Measurements from ENCODE around the gene NT5E. TPM values are rescaled to one million over a fixed set of nuclear protein-coding genes. Genes with fewer than 3 reads are reported as not detected.

NT5E gene
- total RNA-seq, 1 experiment from 2014 or later, result 0.81 TPM

DNA sequence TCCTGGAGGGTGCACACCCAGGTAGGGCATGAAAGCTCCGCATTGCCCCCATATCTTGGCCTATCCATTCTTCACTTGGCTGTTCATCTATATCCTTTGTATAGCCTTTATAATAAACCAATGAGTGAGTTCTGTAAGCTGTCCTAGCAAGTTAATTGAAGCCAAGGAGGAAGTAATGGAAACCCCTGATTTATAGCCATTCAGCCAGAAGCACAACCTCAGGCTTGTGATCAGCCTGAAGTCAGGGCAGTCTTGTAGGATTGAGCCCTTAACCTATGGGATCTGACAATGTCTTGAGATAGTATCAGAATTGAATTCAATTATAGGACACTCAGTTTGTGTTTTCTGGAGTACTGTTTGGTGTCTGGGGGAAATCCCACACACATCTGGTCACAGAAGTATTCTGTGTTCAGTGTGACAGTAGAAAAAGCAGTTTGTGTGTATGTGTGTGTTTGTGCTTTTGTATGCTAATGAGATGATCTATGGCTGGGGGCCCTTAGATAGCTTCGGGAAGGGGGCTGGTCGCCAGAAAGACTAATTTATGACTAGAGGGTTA lies 5.7 kb downstream of the NT5E start (continued):
- TF ChIP-seq, protein P1, sequence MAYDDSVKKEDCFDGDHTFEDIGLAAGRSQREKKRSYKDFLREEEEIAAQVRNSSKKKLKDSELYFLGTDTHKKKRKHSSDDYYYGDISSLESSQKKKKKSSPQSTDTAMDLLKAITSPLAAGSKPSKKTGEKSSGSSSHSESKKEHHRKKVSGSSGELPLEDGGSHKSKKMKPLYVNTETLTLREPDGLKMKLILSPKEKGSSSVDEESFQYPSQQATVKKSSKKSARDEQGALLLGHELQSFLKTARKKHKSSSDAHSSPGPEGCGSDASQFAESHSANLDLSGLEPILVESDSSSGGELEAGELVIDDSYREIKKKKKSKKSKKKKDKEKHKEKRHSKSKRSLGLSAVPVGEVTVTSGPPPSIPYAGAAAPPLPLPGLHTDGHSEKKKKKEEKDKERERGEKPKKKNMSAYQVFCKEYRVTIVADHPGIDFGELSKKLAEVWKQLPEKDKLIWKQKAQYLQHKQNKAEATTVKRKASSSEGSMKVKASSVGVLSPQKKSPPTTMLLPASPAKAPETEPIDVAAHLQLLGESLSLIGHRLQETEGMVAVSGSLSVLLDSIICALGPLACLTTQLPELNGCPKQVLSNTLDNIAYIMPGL (CRISPR knock-in tag; IDR thresholded peaks at IDR 0.05), result no peak
- TF ChIP-seq ZNF416 (CRISPR knock-in tag; IDR thresholded peaks at IDR 0.05) (no peak), AFF4 (CRISPR knock-in tag; IDR thresholded peaks at IDR 0.05; ENCODE audit: borderline replicate concordance) (no peak), ELF4 (CRISPR knock-in tag; IDR thresholded peaks at IDR 0.05; ENCODE audit: low read depth) (no peak), CREM (CRISPR knock-in tag; IDR thresholded peaks at IDR 0.05) (no peak), HMGA2 (CRISPR knock-in tag; IDR thresholded peaks at IDR 0.05) (no peak), PRRX2 (CRISPR knock-in tag; IDR thresholded peaks at IDR 0.05) (no peak)

DNA sequence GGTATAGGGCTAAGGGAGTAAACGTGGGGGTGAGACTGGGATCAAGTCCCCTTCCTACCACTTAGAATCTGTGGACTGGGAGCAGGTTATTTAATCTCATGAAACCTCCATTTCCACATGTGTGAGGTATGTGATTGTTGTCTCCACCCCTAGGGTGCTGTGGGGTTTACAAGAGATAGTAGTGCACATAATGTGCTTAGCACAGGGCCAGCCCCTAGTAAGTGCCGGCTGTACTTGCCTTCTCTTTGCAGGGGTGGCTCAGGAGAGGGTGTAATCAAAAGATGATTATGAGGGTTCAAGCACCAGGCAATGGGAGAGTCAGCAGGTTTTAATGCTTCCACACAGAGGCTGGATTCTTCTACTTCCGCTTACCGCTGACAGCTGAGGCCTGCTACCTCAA lies 6.9 kb downstream of the NT5E start:
- H3K27me3 Mint-ChIP-seq (ENCODE audit: low read depth), result peaks cover 32% of the 10 kb centered on the region
- ChIA-PET CTCF (interaction anchor here (3.4 kb wide), 1 partner anchor 26 kb away, joined by 19 read pairs; no protein-coding TSS in a partner anchor), POLR2A (no interaction called here)
- H3K27ac Mint-ChIP-seq, result no peak overlapping the region
- H3K4me1 Mint-ChIP-seq, result peaks cover 30% of the 10 kb centered on the region
- no peaks in the 10 kb centered on the region for H3K9me3 Mint-ChIP-seq
- DNase-seq (ENCODE audit: low spot score) (no peak), ATAC-seq (no peak)
- no peak overlapping the region for H3K4me3 Mint-ChIP-seq
- no peaks in the 10 kb centered on the region for H3K36me3 Mint-ChIP-seq
- TF ChIP-seq, protein P2, sequence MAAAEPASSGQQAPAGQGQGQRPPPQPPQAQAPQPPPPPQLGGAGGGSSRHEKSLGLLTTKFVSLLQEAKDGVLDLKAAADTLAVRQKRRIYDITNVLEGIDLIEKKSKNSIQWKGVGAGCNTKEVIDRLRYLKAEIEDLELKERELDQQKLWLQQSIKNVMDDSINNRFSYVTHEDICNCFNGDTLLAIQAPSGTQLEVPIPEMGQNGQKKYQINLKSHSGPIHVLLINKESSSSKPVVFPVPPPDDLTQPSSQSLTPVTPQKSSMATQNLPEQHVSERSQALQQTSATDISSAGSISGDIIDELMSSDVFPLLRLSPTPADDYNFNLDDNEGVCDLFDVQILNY (CRISPR knock-in tag; IDR thresholded peaks at IDR 0.05), result no peak
- TF ChIP-seq TP53 (CRISPR knock-in tag; IDR thresholded peaks at IDR 0.05) (no peak), IRF1 (CRISPR knock-in tag; IDR thresholded peaks at IDR 0.05) (no peak), FOXP1 (CRISPR knock-in tag; IDR thresholded peaks at IDR 0.05; ENCODE audit: borderline replicate concordance) (no peak), ESRRA (CRISPR knock-in tag; IDR thresholded peaks at IDR 0.05; ENCODE audit: borderline replicate concordance) (no peak), SMAD3 (CRISPR knock-in tag; IDR thresholded peaks at IDR 0.05; ENCODE audit: borderline replicate concordance) (no peak), JUN (CRISPR knock-in tag; IDR thresholded peaks at IDR 0.05) (no peak), ZNF671 (CRISPR knock-in tag; IDR thresholded peaks at IDR 0.05) (no peak), CREB1 (CRISPR knock-in tag; IDR thresholded peaks at IDR 0.05) (no peak), IRF2 (CRISPR knock-in tag; IDR thresholded peaks at IDR 0.05; ENCODE audit: borderline replicate concordance, low read depth) (no peak), MXD4 (CRISPR knock-in tag; IDR thresholded peaks at IDR 0.05; ENCODE audit: borderline replicate concordance) (no peak), ZMAT4 (CRISPR knock-in tag; IDR thresholded peaks at IDR 0.05) (no peak)
- TF ChIP-seq, protein P3, sequence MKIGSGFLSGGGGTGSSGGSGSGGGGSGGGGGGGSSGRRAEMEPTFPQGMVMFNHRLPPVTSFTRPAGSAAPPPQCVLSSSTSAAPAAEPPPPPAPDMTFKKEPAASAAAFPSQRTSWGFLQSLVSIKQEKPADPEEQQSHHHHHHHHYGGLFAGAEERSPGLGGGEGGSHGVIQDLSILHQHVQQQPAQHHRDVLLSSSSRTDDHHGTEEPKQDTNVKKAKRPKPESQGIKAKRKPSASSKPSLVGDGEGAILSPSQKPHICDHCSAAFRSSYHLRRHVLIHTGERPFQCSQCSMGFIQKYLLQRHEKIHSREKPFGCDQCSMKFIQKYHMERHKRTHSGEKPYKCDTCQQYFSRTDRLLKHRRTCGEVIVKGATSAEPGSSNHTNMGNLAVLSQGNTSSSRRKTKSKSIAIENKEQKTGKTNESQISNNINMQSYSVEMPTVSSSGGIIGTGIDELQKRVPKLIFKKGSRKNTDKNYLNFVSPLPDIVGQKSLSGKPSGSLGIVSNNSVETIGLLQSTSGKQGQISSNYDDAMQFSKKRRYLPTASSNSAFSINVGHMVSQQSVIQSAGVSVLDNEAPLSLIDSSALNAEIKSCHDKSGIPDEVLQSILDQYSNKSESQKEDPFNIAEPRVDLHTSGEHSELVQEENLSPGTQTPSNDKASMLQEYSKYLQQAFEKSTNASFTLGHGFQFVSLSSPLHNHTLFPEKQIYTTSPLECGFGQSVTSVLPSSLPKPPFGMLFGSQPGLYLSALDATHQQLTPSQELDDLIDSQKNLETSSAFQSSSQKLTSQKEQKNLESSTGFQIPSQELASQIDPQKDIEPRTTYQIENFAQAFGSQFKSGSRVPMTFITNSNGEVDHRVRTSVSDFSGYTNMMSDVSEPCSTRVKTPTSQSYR (CRISPR knock-in tag; IDR thresholded peaks at IDR 0.05), result no peak
- TF ChIP-seq, protein P4, sequence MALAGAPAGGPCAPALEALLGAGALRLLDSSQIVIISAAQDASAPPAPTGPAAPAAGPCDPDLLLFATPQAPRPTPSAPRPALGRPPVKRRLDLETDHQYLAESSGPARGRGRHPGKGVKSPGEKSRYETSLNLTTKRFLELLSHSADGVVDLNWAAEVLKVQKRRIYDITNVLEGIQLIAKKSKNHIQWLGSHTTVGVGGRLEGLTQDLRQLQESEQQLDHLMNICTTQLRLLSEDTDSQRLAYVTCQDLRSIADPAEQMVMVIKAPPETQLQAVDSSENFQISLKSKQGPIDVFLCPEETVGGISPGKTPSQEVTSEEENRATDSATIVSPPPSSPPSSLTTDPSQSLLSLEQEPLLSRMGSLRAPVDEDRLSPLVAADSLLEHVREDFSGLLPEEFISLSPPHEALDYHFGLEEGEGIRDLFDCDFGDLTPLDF (CRISPR knock-in tag; IDR thresholded peaks at IDR 0.05), result no peak
- TF ChIP-seq, protein P5, sequence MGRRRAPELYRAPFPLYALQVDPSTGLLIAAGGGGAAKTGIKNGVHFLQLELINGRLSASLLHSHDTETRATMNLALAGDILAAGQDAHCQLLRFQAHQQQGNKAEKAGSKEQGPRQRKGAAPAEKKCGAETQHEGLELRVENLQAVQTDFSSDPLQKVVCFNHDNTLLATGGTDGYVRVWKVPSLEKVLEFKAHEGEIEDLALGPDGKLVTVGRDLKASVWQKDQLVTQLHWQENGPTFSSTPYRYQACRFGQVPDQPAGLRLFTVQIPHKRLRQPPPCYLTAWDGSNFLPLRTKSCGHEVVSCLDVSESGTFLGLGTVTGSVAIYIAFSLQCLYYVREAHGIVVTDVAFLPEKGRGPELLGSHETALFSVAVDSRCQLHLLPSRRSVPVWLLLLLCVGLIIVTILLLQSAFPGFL (CRISPR knock-in tag; IDR thresholded peaks at IDR 0.05; ENCODE audit: borderline replicate concordance), result no peak

Data from WTC11 (cell line).